Measurements from ENCODE around the gene ATXN1.

DNA sequence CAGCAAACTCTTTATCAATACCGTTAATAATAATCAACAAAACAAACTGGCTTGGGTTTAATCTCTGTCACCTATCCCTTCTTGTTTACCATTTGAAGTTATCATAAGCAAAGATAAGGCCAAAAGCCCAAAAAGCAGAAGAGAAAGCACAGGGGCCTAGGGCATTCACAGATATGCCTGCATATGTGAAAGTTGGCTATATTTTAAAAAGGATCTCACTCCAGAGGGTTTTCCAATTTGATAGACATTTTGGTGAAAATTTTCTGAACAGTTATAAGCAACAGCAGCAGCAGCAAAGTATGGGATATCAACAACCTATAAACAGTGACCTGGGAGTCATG lies 101.1 kb downstream of the ATXN1 start:
- TF ChIP-seq, protein P1, sequence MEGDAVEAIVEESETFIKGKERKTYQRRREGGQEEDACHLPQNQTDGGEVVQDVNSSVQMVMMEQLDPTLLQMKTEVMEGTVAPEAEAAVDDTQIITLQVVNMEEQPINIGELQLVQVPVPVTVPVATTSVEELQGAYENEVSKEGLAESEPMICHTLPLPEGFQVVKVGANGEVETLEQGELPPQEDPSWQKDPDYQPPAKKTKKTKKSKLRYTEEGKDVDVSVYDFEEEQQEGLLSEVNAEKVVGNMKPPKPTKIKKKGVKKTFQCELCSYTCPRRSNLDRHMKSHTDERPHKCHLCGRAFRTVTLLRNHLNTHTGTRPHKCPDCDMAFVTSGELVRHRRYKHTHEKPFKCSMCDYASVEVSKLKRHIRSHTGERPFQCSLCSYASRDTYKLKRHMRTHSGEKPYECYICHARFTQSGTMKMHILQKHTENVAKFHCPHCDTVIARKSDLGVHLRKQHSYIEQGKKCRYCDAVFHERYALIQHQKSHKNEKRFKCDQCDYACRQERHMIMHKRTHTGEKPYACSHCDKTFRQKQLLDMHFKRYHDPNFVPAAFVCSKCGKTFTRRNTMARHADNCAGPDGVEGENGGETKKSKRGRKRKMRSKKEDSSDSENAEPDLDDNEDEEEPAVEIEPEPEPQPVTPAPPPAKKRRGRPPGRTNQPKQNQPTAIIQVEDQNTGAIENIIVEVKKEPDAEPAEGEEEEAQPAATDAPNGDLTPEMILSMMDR (IDR thresholded peaks at IDR 0.05; ENCODE audit: low read depth, low read length): no peak
- no peak for TF ChIP-seq EZH2phosphoT487 (IDR thresholded peaks at IDR 0.05; ENCODE audit: low read depth)
